Activated T-helper 2 cell treated with anti-CD3 and anti-CD28 coated beads, Interferon-gamma antibody, Interleukin-2, Interleukin-4, amounts not matched to agents 10 μg/mL and 5 μg/mL and 100 μg/mL, durations not matched to agents 14 hours and 24 hours and 36 hours (primary cell): ENCODE results near the gene IL18BP. TPM values are rescaled to one million over a fixed set of nuclear protein-coding genes. Genes with fewer than 3 reads are reported as not detected.

ENCODE experiments used
- DNase-seq: peaks from one replicate; pipeline ENCODE4 v3.0.0; 2021; ENCODE audit warnings: low spot score
- H3K27ac Mint-ChIP-seq: one replicate; pipeline ENCODE4 v1.8.0; 2021; ENCODE audit warnings: mixed read lengths
- H3K27me3 Mint-ChIP-seq: one replicate; pipeline ENCODE4 v1.8.0; 2021; ENCODE audit warnings: low read depth, mixed read lengths
- H3K36me3 Mint-ChIP-seq: one replicate; pipeline ENCODE4 v1.8.0; 2021; ENCODE audit warnings: low read depth, mixed read lengths
- H3K4me1 Mint-ChIP-seq: one replicate; pipeline ENCODE4 v1.8.0; 2021; ENCODE audit warnings: low read depth, mixed read lengths
- H3K4me3 Mint-ChIP-seq: one replicate; pipeline ENCODE4 v1.8.0; 2021; ENCODE audit warnings: low read depth, mild to moderate bottlenecking, moderate library complexity, mixed read lengths
- H3K9me3 Mint-ChIP-seq: one replicate; pipeline ENCODE4 v1.8.0; 2021; ENCODE audit warnings: mixed read lengths
- intact Hi-C: fragments of 100-400 bp; cut with micrococcal nuclease; formaldehyde crosslinking; loops from one replicate; pipeline ENCODE4 v1.15.1; 2023
- total RNA-seq: library from RNA; stranded (reverse); gene quantifications from 2 replicates; pipeline ENCODE4 v1.2.3, GENCODE V29; 2022

The IL18BP gene
- total RNA-seq, 1 donor from 2014 or later: 13.5 TPM

DNA sequence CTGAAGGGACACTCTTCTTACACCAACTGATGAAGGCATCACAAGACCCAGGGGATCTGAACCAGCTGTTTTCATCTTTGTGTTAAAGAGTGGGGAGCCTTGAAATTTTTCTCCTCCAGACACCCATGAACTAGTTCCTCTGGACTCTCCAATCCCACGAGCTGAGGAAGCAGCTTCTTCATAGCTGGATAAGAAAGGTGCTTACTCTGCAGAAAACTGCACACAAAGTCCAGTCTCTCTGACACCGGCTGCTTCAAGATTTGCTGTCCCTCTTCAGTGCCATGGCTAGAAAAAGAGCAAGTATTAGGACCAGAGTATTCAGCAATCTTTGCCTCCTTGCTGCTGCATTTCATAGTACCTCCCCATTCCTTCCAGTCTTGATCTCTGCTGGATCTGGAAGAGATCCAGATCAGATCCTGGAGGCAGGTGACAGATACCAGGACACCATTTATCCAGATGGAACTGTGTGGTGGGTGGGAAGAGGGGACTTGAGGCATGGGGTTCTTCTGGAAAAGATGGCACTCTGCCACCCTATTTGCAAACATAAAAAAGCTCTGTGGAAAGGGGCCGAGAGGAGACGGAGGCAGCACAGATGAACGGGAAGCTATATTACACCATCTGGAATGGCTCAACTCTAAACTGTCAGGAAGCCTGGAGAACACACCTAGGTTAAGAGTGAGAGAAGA lies 25.5 kb downstream of the IL18BP start:
- peaks cover 14% of the 10 kb centered on the region for H3K4me1 Mint-ChIP-seq
- H3K27ac Mint-ChIP-seq: no peak overlapping the region
- no peak for DNase-seq
- H3K36me3 Mint-ChIP-seq: peaks cover 76% of the 10 kb centered on the region
- no peaks in the 10 kb centered on the region for H3K27me3 Mint-ChIP-seq
- no peaks in the 10 kb centered on the region for H3K9me3 Mint-ChIP-seq
- no peak overlapping the region for H3K4me3 Mint-ChIP-seq
- intact Hi-C loops: no loop called here

DNA sequence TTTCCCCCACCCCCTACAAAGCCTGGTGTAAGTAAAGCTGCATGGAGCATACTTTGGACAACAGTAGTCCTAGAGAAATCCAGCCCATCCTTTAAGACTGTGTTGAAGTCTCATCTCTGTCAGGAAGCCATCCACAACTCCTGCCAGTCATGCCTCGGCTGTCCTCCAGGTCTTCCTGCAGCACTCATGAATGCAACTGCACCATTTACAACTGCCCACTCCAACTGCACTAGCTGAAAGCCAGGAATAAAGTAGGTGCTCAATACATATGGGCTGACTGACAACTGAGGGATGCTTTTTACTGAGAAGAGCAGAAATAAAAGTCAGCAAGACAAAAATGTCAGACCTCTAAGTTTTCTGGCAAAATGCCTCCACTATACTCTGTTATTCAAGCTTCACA lies 27.4 kb downstream of the IL18BP start:
- Mint-ChIP-seq H3K36me3 (peaks cover 71% of the 10 kb centered on the region), H3K27ac (peak overlapping the region; percentile 22), H3K27me3 (no peaks in the 10 kb centered on the region), H3K9me3 (no peaks in the 10 kb centered on the region), H3K4me1 (peaks cover 14% of the 10 kb centered on the region), H3K4me3 (no peak overlapping the region)
- DNase-seq: no peak
- intact Hi-C loops: no loop called here

DNA sequence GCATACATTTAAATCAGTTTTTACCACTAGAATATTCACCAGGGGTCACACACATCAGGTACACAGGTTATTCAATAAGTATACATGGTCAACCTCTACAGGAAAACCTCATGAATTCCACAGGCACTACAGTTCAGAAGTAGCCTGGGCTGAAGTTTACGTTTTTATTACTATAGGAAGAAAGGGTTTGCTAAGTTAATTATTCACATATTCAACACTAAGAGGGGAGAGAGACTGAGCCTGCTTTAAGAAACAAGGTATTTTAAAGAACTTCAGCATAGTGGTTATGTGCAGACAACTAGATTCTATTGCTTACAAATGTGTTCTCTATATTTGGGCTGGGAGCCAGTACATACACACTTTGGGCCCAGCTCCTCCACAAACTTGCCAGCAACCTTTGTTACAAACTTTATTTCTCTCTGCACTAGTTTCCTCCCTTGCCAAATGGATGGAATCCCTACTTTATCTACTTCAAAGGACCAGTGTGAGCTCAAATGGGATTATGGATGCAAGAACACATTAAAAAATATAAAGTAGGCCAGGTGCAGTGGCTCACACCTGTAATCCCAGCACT lies 31.9 kb downstream of the IL18BP start:
- no peak for DNase-seq
- no peaks in the 10 kb centered on the region for H3K27me3 Mint-ChIP-seq
- H3K4me1 Mint-ChIP-seq: peaks cover 10% of the 10 kb centered on the region
- H3K27ac Mint-ChIP-seq: no peak overlapping the region
- peaks cover 54% of the 10 kb centered on the region for H3K36me3 Mint-ChIP-seq
- no peak overlapping the region for H3K4me3 Mint-ChIP-seq
- intact Hi-C loops: no loop called here
- no peaks in the 10 kb centered on the region for H3K9me3 Mint-ChIP-seq

DNA sequence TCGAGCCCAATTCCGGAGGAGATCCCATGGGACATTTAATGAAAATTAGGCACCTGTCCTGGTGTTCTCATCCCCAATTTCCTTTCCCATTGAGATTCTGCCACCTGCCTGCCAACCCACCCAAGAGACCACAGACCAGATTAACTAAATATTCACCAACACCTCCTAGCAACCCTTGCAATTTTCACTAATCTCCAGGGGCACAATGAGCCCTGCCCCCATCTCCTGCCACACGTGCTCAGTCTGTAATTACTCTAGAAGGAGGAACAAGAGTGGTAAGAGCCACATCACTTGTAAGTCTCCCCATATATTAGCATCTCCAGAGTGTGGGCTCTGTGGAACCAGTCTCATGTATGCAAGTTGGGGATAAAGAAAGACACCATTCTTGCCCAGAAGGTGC lies 38.0 kb downstream of the IL18BP start:
- Mint-ChIP-seq H3K36me3 (peaks cover 35% of the 10 kb centered on the region), H3K9me3 (no peaks in the 10 kb centered on the region), H3K27ac (no peak overlapping the region), H3K4me1 (peaks cover 12% of the 10 kb centered on the region), H3K27me3 (no peaks in the 10 kb centered on the region), H3K4me3 (no peak overlapping the region)
- no peak for DNase-seq
- intact Hi-C loops: no loop called here

DNA sequence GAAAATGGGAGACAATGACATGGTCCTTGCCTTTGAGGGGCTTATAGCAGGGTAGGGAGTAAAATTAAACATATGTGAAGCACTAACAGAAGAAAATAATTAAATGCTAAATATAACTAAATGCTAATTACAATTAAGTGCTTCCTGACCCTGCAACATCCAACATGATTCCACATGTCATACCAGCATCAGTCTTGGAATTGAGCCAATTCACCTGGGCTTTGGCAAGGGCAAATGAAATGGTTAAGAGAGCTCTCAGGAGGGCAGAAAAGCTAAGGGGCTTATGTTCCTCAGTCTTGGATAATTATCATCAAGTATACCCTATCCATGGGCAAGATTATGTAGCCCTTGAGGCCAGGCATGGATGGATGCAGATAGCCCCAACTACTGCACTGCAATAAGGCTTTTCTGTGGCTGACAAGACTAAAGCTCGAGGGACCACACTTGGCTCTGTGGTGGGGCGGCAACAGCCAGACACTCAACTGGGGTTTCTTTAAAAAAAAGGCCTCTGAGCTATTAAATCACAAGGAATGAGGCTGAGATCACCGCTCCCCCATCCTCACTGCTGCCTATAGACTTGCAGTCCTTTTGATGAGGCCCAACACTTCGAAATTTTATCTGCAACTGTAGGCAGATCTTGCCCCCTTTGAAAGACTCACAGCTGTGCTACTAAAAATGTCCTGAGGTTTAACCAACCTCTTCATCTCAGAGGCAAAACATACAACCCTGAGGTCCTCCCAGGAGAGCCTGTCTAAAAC lies 39.0 kb downstream of the IL18BP start:
- no peaks in the 10 kb centered on the region for H3K27me3 Mint-ChIP-seq
- H3K9me3 Mint-ChIP-seq: no peaks in the 10 kb centered on the region
- peaks cover 40% of the 10 kb centered on the region for H3K36me3 Mint-ChIP-seq
- intact Hi-C loops: no loop called here
- H3K4me3 Mint-ChIP-seq: no peak overlapping the region
- H3K4me1 Mint-ChIP-seq: peaks cover 22% of the 10 kb centered on the region
- no peak overlapping the region for H3K27ac Mint-ChIP-seq
- no peak for DNase-seq

DNA sequence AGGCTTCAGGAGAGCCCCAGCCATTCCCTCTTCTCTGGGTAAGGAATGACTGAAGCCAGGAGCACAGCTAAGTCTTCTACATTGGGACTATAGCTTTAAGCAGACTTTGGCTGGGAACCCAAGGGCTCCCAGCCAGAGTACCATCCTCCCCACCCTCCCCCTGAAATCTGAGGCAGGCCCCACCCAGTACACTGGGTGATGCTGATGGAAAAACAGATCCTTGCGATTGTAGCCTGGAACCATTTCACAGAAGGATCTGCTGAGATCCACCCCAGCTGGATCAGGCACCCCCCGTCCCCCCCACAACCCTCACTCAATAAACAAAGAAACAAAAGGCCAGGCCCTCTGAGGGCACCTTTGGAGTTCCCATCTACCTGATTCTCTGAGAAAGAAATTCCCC lies 39.8 kb downstream of the IL18BP start:
- Mint-ChIP-seq H3K9me3 (no peaks in the 10 kb centered on the region), H3K36me3 (peaks cover 37% of the 10 kb centered on the region), H3K4me3 (peak overlapping the region; percentile 15), H3K27ac (no peak overlapping the region), H3K4me1 (peaks cover 26% of the 10 kb centered on the region), H3K27me3 (no peaks in the 10 kb centered on the region)
- intact Hi-C loops: no loop called here
- no peak for DNase-seq

DNA sequence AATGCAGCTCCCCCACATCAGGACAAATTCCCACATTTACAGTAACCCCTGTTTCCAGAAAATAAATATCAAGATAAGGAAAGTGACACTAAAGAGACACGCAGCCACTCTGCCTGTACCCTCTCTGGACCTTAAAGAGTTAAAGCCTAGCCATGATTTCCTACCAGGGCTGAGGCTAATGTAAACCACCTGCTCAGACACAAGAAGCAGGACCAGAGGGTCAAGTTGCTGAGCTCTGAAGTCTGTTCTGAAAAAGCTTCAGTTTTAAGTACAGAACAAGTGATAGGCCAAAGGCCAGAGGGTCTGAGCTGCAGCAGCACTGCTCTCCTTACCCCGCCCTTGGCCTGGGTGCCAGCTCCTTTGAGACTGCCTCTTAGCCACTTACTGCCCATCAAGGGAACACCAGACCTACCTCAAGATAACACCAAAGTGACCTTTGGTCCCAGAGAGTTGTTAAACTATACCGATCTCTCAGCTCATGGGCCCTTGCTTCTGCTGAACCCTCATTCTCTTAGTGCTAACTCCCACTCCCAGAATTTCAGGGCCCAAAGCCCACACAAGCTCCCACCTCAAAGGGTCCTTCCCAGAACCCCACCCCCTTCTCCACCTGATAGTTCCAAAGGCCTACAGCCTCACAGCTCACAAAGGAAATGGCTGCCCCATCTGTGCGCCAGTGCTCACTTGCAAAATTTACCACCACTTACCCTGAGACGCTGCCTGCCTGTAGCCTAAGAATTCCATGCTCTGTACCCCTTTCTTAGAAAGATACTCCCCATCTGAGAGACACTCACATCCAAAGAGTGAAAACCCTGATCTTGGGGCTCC lies 40.5 kb downstream of the IL18BP start:
- no peak for DNase-seq
- Mint-ChIP-seq H3K4me1 (peaks cover 30% of the 10 kb centered on the region), H3K4me3 (no peak overlapping the region), H3K9me3 (no peaks in the 10 kb centered on the region), H3K27ac (no peak overlapping the region), H3K27me3 (no peaks in the 10 kb centered on the region), H3K36me3 (peaks cover 32% of the 10 kb centered on the region)
- intact Hi-C loops: no loop called here

DNA sequence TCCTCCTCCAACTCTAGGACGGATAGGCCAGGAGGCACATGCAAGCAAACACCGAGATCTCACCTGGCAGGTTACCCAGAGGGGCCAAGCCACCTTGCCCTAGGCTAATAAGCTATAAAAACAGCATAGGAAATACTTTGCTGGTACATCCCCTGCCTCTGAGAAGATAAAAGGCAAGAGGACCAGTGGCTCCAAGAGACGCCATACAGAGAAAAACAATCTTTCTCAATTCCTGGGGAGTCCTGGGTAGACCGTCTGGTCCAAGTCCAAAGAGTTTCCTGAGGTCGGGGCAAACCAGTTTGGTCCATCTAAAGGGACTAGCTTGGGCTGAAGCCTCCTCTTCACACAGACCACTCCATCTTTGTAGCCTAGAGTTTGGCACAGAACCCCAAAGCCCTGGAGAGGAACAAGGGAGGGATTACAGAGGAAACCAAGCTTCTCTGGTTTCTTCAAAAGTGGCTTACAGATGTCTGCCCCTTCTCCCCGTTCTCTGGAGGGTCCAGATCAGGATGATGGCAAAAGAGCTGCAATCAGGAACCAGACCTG lies 41.2 kb downstream of the IL18BP start:
- no peak for DNase-seq
- H3K27ac Mint-ChIP-seq: no peak overlapping the region
- intact Hi-C loops: loop anchor here (1.0 to 5.0 kb wide), 4 partner anchors 40 to 182 kb away; partner anchors contain the start of genes INPPL1, LAMTOR1, LRRC51 and NUMA1
- no peaks in the 10 kb centered on the region for H3K27me3 Mint-ChIP-seq
- no peaks in the 10 kb centered on the region for H3K9me3 Mint-ChIP-seq
- H3K4me3 Mint-ChIP-seq: no peak overlapping the region
- H3K4me1 Mint-ChIP-seq: peaks cover 31% of the 10 kb centered on the region
- H3K36me3 Mint-ChIP-seq: peaks cover 32% of the 10 kb centered on the region

DNA sequence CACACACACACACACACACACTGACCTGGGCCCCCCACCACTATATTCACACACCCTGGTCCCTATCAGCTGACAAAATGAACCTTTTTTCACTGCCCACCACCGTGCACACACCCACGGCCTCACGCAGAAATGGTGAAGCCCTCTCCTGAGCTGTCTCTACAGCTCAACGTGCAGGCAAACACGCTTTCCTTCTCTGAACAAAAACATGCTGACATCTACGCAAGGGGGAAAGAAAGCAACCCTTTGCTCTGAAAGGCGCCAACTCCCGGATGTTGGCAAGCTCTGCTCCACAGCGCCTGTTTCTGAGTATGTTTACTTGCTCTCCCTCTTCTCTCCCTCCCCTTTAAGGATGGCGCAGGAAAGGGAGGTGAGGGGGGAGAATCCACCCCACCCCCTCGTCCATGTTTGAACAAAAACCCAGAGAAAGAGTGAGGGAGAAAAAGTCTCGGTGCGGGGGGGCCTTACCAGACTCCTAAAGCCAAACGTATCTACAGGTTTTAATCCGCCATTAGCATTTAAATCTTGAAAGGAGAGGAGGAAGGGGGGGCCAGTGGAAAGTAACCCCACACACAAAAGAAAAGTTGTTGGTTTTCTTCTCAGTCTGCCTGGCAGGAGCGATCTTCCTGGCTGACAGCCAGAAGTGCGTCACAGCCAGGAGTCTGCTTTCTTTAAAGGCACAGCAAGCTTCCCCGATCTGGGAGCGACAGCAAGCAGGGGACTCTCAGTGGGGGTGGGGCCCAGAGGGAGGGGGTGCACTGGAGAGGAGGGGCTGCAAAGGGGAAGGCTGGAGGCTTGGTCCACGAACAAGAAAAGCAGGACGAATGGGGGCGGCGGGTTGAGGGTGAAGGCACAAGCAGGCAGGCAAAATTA lies 42.0 kb downstream of the IL18BP start:
- DNase-seq: peak; percentile 50
- Mint-ChIP-seq H3K4me3 (no peak overlapping the region), H3K4me1 (peaks cover 32% of the 10 kb centered on the region), H3K9me3 (no peaks in the 10 kb centered on the region), H3K27ac (no peak overlapping the region), H3K36me3 (peaks cover 29% of the 10 kb centered on the region), H3K27me3 (no peaks in the 10 kb centered on the region)
- intact Hi-C loops: loop anchor here (1.0 to 5.0 kb wide), 4 partner anchors 40 to 182 kb away; partner anchors contain the start of genes INPPL1, LAMTOR1, LRRC51 and NUMA1

DNA sequence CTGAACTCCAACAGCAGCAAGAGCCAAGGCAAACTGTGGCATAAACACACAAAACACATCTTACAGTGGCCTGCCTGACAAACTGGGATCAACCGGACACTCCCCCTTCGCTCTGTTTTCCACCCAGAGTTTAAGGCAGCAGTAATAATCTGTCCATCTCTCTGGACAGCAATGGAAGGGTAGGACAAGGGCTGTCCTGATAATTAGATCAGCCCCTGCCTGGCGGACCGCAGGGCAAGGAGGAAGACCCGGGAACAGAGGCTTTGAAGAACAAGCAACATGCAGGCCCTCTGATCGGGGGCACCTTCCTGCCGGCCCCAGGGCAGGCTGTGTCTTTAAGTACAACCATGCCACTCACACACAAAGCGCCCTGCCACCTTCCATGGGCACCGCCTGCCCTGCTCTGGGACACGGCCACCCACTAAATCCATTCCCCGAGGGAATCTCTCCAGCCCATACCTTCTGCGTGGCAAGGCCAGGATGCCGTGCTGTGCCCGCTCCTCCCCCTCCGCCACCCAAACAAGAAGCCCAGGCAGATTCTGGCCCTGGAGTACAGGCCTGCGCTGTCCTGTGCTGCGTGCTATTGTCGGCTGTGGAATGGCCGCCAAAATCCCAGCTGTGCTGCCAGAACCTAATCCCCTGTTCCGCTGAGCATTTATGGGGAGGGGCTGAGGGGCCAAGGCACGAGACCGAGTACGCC lies 42.8 kb downstream of the IL18BP start:
- intact Hi-C loops: loop anchor here (2.0 to 5.0 kb wide), 3 partner anchors 61 to 181 kb away; partner anchors contain the start of genes INPPL1 and LAMTOR1
- DNase-seq: peak; percentile 14
- peaks cover 25% of the 10 kb centered on the region for H3K36me3 Mint-ChIP-seq
- H3K4me3 Mint-ChIP-seq: no peak overlapping the region
- no peaks in the 10 kb centered on the region for H3K9me3 Mint-ChIP-seq
- H3K27ac Mint-ChIP-seq: no peak overlapping the region
- peaks cover 31% of the 10 kb centered on the region for H3K4me1 Mint-ChIP-seq
- H3K27me3 Mint-ChIP-seq: no peaks in the 10 kb centered on the region

DNA sequence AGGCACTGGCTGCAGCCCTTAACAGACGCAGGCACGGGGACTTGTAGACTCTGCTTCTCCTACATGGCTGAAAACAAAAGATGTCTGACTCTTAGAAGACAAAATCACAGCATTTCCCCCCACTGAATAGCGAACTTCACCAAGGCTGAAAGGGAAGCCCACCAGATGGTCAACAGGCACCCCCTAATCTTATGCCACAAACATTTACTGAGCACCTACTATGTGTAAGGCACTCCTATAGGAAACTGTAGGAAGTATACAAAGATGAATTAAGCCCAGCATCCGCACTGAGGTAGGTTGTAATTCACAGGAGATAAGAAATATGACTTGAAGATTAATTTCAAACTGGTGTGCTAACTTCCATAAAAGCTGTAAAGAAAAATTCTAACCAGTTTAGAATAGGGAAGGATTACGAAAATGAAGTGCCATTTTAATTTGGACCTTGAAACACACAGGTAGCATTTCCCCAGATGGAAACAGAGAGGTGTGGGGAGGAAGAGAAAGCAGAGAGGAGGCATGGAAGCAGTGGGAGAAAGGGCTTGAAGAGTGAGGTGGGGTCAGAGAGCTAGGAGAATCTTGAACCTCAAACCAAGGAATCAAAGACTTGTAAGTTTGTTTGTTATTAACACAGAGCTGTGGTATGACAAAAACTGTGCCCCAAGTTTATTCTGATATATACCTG lies 43.5 kb downstream of the IL18BP start:
- Mint-ChIP-seq H3K9me3 (no peaks in the 10 kb centered on the region), H3K27me3 (no peaks in the 10 kb centered on the region), H3K4me3 (no peak overlapping the region), H3K27ac (no peak overlapping the region), H3K36me3 (peaks cover 22% of the 10 kb centered on the region), H3K4me1 (peaks cover 28% of the 10 kb centered on the region)
- no peak for DNase-seq
- intact Hi-C loops: loop anchor here (5.0 kb wide), 2 partner anchors 100 to 180 kb away; partner anchors contain the start of gene INPPL1
